GM12874 (cell line): ENCODE measurements around the gene NMNAT1.

Source experiments
- CTCF ChIP-seq: IDR thresholded peaks from 2 replicates; pipeline ENCODE4 v1.5.1; 2011; ENCODE audit warnings: low read depth, mild to moderate bottlenecking, control low read depth, low read length, moderate library complexity; ENCODE audit not compliant: insufficient read depth

NMNAT1 gene

GRCh38 chr1:9910423-9911178, 32.7 kb upstream of the NMNAT1 start:
- no peak for TF ChIP-seq CTCF

DNA sequence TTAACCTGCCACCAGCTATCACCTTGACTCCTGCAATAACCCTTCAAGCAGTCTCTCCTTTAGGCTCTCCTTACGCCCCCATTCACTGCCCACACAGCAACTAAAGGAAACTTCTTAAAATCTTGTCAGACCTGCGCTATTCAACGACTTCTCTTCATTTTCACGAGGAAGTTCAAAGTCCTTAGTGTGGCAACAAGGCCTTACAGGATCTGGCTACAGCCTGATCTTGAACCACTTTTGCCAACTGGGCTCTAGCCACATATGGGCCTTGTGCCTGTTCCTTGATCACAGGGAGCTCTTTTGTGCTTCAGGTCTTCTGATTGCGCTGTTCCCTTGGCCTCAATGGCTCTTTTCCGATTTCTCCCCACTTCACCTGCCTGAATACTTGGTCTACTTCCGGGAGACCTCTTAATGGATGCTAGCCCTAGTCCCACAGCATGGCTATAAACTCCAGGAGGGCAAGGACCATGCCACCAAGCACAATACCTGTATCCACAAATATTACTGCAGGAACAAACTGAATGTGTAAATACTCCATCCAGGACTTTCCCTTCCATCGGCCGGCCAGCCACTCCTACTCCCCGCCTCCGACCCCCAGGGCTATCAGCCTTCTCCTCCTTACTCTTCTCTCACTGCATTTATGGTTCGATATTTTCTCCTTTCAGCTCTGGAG, 30.9 kb upstream of the NMNAT1 start:
- TF ChIP-seq CTCF: no peak

- TF ChIP-seq CTCF: no peak
Observed at GRCh38 chr1:9914610-9914937, 28.7 kb upstream of the NMNAT1 start.

DNA sequence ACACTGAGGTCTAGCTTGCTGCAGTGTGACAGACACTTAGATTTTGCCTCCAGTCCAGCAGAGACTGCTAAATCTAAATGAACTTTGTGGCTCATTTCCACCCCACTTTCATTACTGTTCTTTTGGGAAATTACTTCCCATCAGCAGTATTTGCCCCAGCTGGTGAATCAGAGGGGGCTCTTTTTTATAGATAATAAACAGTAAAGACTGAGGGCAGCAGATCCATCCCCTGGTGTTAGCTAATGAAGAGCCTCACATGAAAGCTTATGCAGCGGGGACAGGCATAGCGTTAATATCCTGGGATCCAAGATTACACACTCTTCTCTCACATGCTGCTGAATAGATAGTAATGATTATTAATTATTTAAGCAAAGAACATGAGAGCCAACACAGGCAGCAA, 26.8 kb upstream of the NMNAT1 start:
- TF ChIP-seq CTCF: no peak

- no peak for TF ChIP-seq CTCF
Observed at GRCh38 chr1:9917901-9918300, 25.4 kb upstream of the NMNAT1 start.

DNA sequence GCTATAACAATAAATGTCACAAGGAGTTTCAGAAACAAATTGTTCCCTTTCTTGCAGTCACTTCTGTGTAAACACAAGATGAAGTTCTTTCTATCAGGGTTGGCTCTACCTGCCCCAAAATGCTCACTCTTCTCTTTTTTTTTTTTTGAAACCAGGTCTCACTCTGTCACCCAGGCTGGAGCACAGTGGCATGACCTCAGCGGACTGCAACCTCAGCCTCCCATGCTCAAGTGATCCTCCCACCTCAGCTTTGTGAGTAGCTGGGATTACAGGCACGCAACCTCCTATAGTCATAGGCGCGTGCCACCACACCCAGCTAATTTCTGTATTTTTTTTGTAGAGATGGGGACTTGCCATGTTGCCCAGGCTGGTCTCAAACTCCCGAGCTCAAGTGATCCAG, 22.7 kb upstream of the NMNAT1 start:
- TF ChIP-seq CTCF: no peak

- no peak for TF ChIP-seq CTCF
Observed at GRCh38 chr1:9922342-9922741, 20.9 kb upstream of the NMNAT1 start.
